Measurements from ENCODE around the gene WDR89. TPM values are rescaled to one million over a fixed set of nuclear protein-coding genes. Genes with fewer than 3 reads are reported as not detected.
"Not testable (repeated sequence)": the region's sequence is repeated elsewhere in the genome, so short reads cannot be mapped to it uniquely, and the experiment has no call there.

Gene WDR89
- total and polyA plus RNA-seq, 4 donors: 3.3 to 9.2 (median 5.5) TPM

- no peak for DNase-seq (ENCODE audit: low spot score)
- Histone ChIP-seq H3K27me3 (ENCODE audit: control insufficient read depth in 4 of 4, insufficient read depth in 4 of 4, low read length in 3 of 4) (no peaks in the 10 kb centered on the region), H3K9me3 (ENCODE audit: control insufficient read depth in 4 of 4, low read length in 3 of 4) (no peaks in the 10 kb centered on the region), H3K4me1 (ENCODE audit: control insufficient read depth in 4 of 4, insufficient read depth in 4 of 4, low read length in 3 of 4) (peaks cover 2 to 11% (median 5%) of the 10 kb centered on the region in 4 donors), H3K9ac (ENCODE audit: low read depth in 1 of 2, low read length in 2 of 2) (no peak overlapping the region), H3K36me3 (ENCODE audit: control insufficient read depth in 4 of 4, insufficient read depth in 3 of 4, low read depth in 1 of 4, low read length in 3 of 4) (no peaks in the 10 kb centered on the region), H3K4me3 (ENCODE audit: low read depth in 1 of 3, low read length in 3 of 3) (no peak overlapping the region), H3K27ac (ENCODE audit: low read depth in 1 of 2, low read length in 2 of 2) (no peak overlapping the region)
- WGBS: 92% methylated on average over 1 of the region's 1 CpG
- TF ChIP-seq SP1 (IDR thresholded peaks at IDR 0.05) (no peak), FOXA1 (IDR thresholded peaks at IDR 0.05) (no peak), FOXA2 (IDR thresholded peaks at IDR 0.05) (no peak), CTCF (IDR thresholded peaks at IDR 0.05; ENCODE audit: low read depth, low read length, missing input control) (no peak), ATF3 (IDR thresholded peaks at IDR 0.05) (no peak), HNF4G (IDR thresholded peaks at IDR 0.05) (no peak), EGR1 (IDR thresholded peaks at IDR 0.05; ENCODE audit: low read depth in 2 of 2) (no peak), ZBTB33 (IDR thresholded peaks at IDR 0.05) (no peak), RXRA (IDR thresholded peaks at IDR 0.05) (no peak), NR2F2 (IDR thresholded peaks at IDR 0.05) (no peak), TAF1 (conservative IDR thresholded peaks at IDR 0.05) (no peak), REST (IDR thresholded peaks at IDR 0.05) (no peak), YY1 (IDR thresholded peaks at IDR 0.05) (no peak), GABPA (IDR thresholded peaks at IDR 0.05 in 1 of 2, conservative IDR thresholded peaks at IDR 0.05 in 1 of 2) (no peak), HNF4A (conservative IDR thresholded peaks at IDR 0.05) (no peak), JUND (IDR thresholded peaks at IDR 0.05) (no peak), MAX (IDR thresholded peaks at IDR 0.05) (no peak), RAD21 (IDR thresholded peaks at IDR 0.05) (no peak)
Observed at GRCh38 chr14:63638493-63638892, 3.2 kb downstream of the WDR89 start.

- not testable (repeated sequence) for DNase-seq (ENCODE audit: low spot score); H3K4me1 ChIP-seq (ENCODE audit: control insufficient read depth in 4 of 4, insufficient read depth in 4 of 4, low read length in 3 of 4); H3K36me3 ChIP-seq (ENCODE audit: control insufficient read depth in 4 of 4, insufficient read depth in 3 of 4, low read depth in 1 of 4, low read length in 3 of 4); H3K27me3 ChIP-seq (ENCODE audit: control insufficient read depth in 4 of 4, insufficient read depth in 4 of 4, low read length in 3 of 4); H3K4me3 ChIP-seq (ENCODE audit: low read depth in 1 of 3, low read length in 3 of 3); H3K27ac ChIP-seq (ENCODE audit: low read depth in 1 of 2, low read length in 2 of 2); H3K9me3 ChIP-seq (ENCODE audit: control insufficient read depth in 4 of 4, low read length in 3 of 4); H3K9ac ChIP-seq (ENCODE audit: low read depth in 1 of 2, low read length in 2 of 2)
- 97% methylated on average over 4 of the region's 4 CpGs for WGBS
Observed at GRCh38 chr14:63636094-63636635, 5.5 kb downstream of the WDR89 start.

Data from liver (tissue), 9 donors.